WTC11 (cell line): ENCODE measurements around the gene GPC6. TPM values are rescaled to one million over a fixed set of nuclear protein-coding genes. Genes with fewer than 3 reads are reported as not detected.

Experiments
- ATAC-seq: fragments of 200-7000 bp; cut with Tn5 transposase; 2 replicates; pipeline ENCODE4 v1.10.0; 2021; ENCODE audit warnings: mild to moderate bottlenecking, moderate library complexity
- CTCF ChIA-PET: fragments of 300-600 bp; sonication (Branson Sonifier 250); formaldehyde crosslinking; loops from one replicate; lab custom pipeline; 2021; ENCODE audit warnings: antibody characterized with exemption; lab: Charles Lee
- POLR2A ChIA-PET: fragments of 350-600 bp; sonication (Branson Sonifier 250); formaldehyde crosslinking; loops from one replicate; lab custom pipeline; 2021; ENCODE audit warnings: antibody characterized with exemption; lab: Charles Lee
- DNase-seq: peaks from one replicate; pipeline ENCODE4 v3.0.0; 2021; ENCODE audit warnings: low spot score
- H3K27ac Mint-ChIP-seq: 2 replicates; pipeline ENCODE4 v1.8.0; 2021; ENCODE audit warnings: mixed read lengths
- H3K27me3 Mint-ChIP-seq: 2 replicates; pipeline ENCODE4 v1.8.0; 2021; ENCODE audit warnings: low read depth, mild to moderate bottlenecking, moderate library complexity, mixed read lengths
- H3K36me3 Mint-ChIP-seq: 2 replicates; pipeline ENCODE4 v1.8.0; 2021; ENCODE audit warnings: mixed read lengths
- H3K4me1 Mint-ChIP-seq: 2 replicates; pipeline ENCODE4 v1.8.0; 2022; ENCODE audit warnings: mixed read lengths
- H3K4me3 Mint-ChIP-seq: 2 replicates; pipeline ENCODE4 v1.8.0; 2021; ENCODE audit warnings: mild to moderate bottlenecking, moderate library complexity, mixed read lengths
- H3K9me3 Mint-ChIP-seq: 2 replicates; pipeline ENCODE4 v1.8.0; 2021; ENCODE audit warnings: mixed read lengths
- E2F4 ChIP-seq: sonication (generic); formaldehyde crosslinking; IDR thresholded peaks from 2 replicates; pipeline ENCODE4 v1.8.1; 2022; ENCODE audit warnings: low read depth, mild to moderate bottlenecking, moderate library complexity, missing genetic modification reagents, borderline replicate concordance
- EMX1 ChIP-seq: fragments of 250-450 bp; sonication (Bioruptor Pico); IDR thresholded peaks from 2 replicates; pipeline ENCODE4 v1.8.0; 2021; ENCODE audit warnings: mild to moderate bottlenecking
- NFATC4 ChIP-seq: fragments of 250-450 bp; sonication (Bioruptor Pico); IDR thresholded peaks from 2 replicates; pipeline ENCODE4 v1.9.0; 2021; ENCODE audit warnings: mild to moderate bottlenecking
- NR2C2 ChIP-seq: sonication (generic); formaldehyde crosslinking; IDR thresholded peaks from 2 replicates; pipeline ENCODE4 v1.8.0; 2022; ENCODE audit warnings: mild to moderate bottlenecking, missing genetic modification reagents
- PRDM15 ChIP-seq: sonication (generic); formaldehyde crosslinking; IDR thresholded peaks from 2 replicates; pipeline ENCODE4 v1.8.0; 2022; ENCODE audit warnings: missing genetic modification reagents
- SOX15 ChIP-seq: fragments of 250-450 bp; sonication (Bioruptor Pico); IDR thresholded peaks from 2 replicates; pipeline ENCODE4 v1.9.0; 2021; ENCODE audit warnings: mild to moderate bottlenecking
- ZBTB43 ChIP-seq: sonication (generic); formaldehyde crosslinking; IDR thresholded peaks from 2 replicates; pipeline ENCODE4 v1.8.1; 2023; ENCODE audit warnings: mild to moderate bottlenecking, missing genetic modification reagents
- ZNF232 ChIP-seq: sonication (generic); formaldehyde crosslinking; IDR thresholded peaks from 2 replicates; pipeline ENCODE4 v1.8.0; 2022; ENCODE audit warnings: mild to moderate bottlenecking, missing genetic modification reagents
- ZNF416 ChIP-seq: fragments of 250-450 bp; sonication (Bioruptor Pico); IDR thresholded peaks from 2 replicates; pipeline ENCODE4 v1.9.0; 2021; ENCODE audit warnings: mild to moderate bottlenecking, inconsistent platforms
- ZNF532 ChIP-seq: fragments of 250-450 bp; sonication (Bioruptor Pico); IDR thresholded peaks from 2 replicates; pipeline ENCODE4 v1.9.0; 2021; ENCODE audit warnings: mild to moderate bottlenecking, borderline replicate concordance
- ZSCAN18 ChIP-seq: fragments of 250-450 bp; sonication (Bioruptor Pico); IDR thresholded peaks from 2 replicates; pipeline ENCODE4 v2.1.2; 2022; ENCODE audit warnings: mild to moderate bottlenecking, moderate library complexity
- total RNA-seq: library from RNA; stranded (reverse); gene quantifications from 3 replicates; pipeline ENCODE4 v1.2.3, GENCODE V29; 2021

GPC6 gene
- total RNA-seq, 1 experiment from 2014 or later, result 19.5 TPM

GRCh38 chr13:94331281-94331680, 1104.7 kb downstream of the GPC6 start (continued):
- TF ChIP-seq ZNF532 (CRISPR knock-in tag) (no peak), SOX15 (CRISPR knock-in tag) (no peak), NR2C2 (CRISPR knock-in tag) (no peak), ZNF232 (CRISPR knock-in tag) (no peak), E2F4 (CRISPR knock-in tag) (no peak), EMX1 (CRISPR knock-in tag) (no peak), ZSCAN18 (no peak), PRDM15 (CRISPR knock-in tag) (no peak), ZNF416 (CRISPR knock-in tag) (no peak)

GRCh38 chr13:94332359-94333096, 1105.9 kb downstream of the GPC6 start:
- POLR2A ChIA-PET, result no interaction called here
- H3K27ac Mint-ChIP-seq, result no peak overlapping the region

More at GRCh38 chr13:94332359-94333096, 1105.9 kb downstream of the GPC6 start:
- Mint-ChIP-seq H3K27me3 (no peaks in the 10 kb centered on the region), H3K4me1 (peaks cover 16% of the 10 kb centered on the region), H3K9me3 (no peaks in the 10 kb centered on the region), H3K36me3 (no peaks in the 10 kb centered on the region), H3K4me3 (no peak overlapping the region)
- DNase-seq (no peak), ATAC-seq (no peak)
- no peak for TF ChIP-seq ZBTB43 (CRISPR knock-in tag)
- no peak for TF ChIP-seq NFATC4 (CRISPR knock-in tag)
- no peak for TF ChIP-seq ZSCAN18
- CTCF ChIA-PET, result no interaction called here
